CD4-positive, CD25-positive, alpha-beta regulatory T cell (primary cell): ENCODE measurements around the gene CYP26A1. TPM values are rescaled to one million over a fixed set of nuclear protein-coding genes. Genes with fewer than 3 reads are reported as not detected.

Source experiments
- ATAC-seq, 2 donors: fragments of 150-1000 bp; cut with Tn5 transposase; one replicate each; pipeline ENCODE4 v1.10.0; 2021; ENCODE audit warnings: low read depth in 2 of 2, moderate number of reproducible peaks in 2 of 2, moderate library complexity in 1 of 2
- DNase-seq, 3 donors: peaks; one replicate each; pipeline versions ENCODE4 v3.0.0 to v3.0.0-alpha.2; 2012 to 2022; ENCODE audit warnings: mixed read lengths in 1 of 3
- H3K27ac ChIP-seq: one replicate; pipeline ENCODE4 v1.7.0; 2013; ENCODE audit warnings: mild to moderate bottlenecking, low read length; ENCODE audit not compliant: insufficient read depth, poor library complexity, severe bottlenecking
- H3K27me3 ChIP-seq: one replicate; pipeline ENCODE4 v1.7.0; 2013; ENCODE audit warnings: low read length; ENCODE audit not compliant: control insufficient read depth, insufficient read depth
- H3K36me3 ChIP-seq: one replicate; pipeline ENCODE4 v1.7.0; 2013; ENCODE audit warnings: mild to moderate bottlenecking, low read length, moderate library complexity; ENCODE audit not compliant: control insufficient read depth, insufficient read depth
- H3K4me1 ChIP-seq: 2 replicates; pipeline ENCODE4 v1.7.0; 2013; ENCODE audit warnings: mild to moderate bottlenecking, low read length; ENCODE audit not compliant: insufficient read depth, control insufficient read depth, poor library complexity, severe bottlenecking
- H3K4me3 ChIP-seq: one replicate; pipeline ENCODE4 v1.7.0; 2013; ENCODE audit warnings: low read depth, mild to moderate bottlenecking, low read length, moderate library complexity
- H3K9me3 ChIP-seq, 2 experiments: 1 replicate in 1 of 2; 2 replicates in 1 of 2; pipeline ENCODE4 v1.7.0; 2013; ENCODE audit warnings: low read length in 2 of 2, mild to moderate bottlenecking in 1 of 2, moderate library complexity in 1 of 2; ENCODE audit not compliant: control insufficient read depth in 2 of 2
- H3K27ac Mint-ChIP-seq, 3 donors: one replicate each; pipeline ENCODE4 v1.8.0; 2020 to 2022; ENCODE audit warnings: mild to moderate bottlenecking in 3 of 3, mixed read lengths in 3 of 3, moderate library complexity in 2 of 3
- H3K27me3 Mint-ChIP-seq: one replicate; pipeline ENCODE4 v1.8.0; 2022; ENCODE audit warnings: mild to moderate bottlenecking, mixed read lengths
- H3K36me3 Mint-ChIP-seq: one replicate; pipeline ENCODE4 v1.8.0; 2020; ENCODE audit warnings: mixed read lengths
- H3K4me1 Mint-ChIP-seq, 4 donors: one replicate each; pipeline ENCODE4 v1.8.0; 2020 to 2022; ENCODE audit warnings: mixed read lengths in 4 of 4, mild to moderate bottlenecking in 1 of 4
- H3K4me3 Mint-ChIP-seq, 4 donors: one replicate each; pipeline ENCODE4 v1.8.0; 2020 to 2022; ENCODE audit warnings: mild to moderate bottlenecking in 4 of 4, mixed read lengths in 4 of 4, moderate library complexity in 3 of 4
- H3K9me3 Mint-ChIP-seq, 7 donors: one replicate each; pipeline ENCODE4 v1.8.0; 2020 to 2022; ENCODE audit warnings: mixed read lengths in 7 of 7, mild to moderate bottlenecking in 3 of 7, moderate library complexity in 2 of 7
- polyA plus RNA-seq, 4 donors: library from polyadenylated mRNA; unstranded; fragments of 300-500 nt; fragmentation: Illumina TruSeq; gene quantifications; one replicate each; pipeline ENCODE4 v1.2.3, GENCODE V29; 2021
- total RNA-seq: library from RNA; stranded (reverse); gene quantifications from one replicate; pipeline ENCODE4 v1.2.3, GENCODE V29; 2022

The CYP26A1 gene
- total and polyA plus RNA-seq, 5 donors from 2014 or later: not detected

DNA sequence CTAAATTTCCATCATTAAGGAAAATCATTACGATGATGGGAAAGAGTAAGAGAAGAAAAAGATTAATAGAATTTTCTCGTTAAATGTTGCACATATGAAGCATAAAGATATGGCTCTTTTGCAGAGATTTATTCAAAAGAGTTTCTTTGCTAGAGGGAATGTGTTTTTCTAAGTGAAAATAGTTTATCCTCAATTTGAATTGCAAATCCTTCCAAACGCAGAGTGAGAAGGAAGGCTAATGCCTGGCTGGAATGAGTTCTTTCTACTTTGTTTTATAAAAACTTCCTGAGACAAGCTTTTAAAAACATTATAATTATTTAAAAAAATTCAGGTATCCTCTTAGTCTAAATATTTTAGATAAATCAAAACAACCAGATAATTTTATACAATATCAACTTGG lies 14.2 kb downstream of the CYP26A1 start:
- H3K4me1 Mint-ChIP-seq: no peaks in the 10 kb centered on the region
- peaks cover 0 to 1% (median 0%) of the 10 kb centered on the region in 7 donors for H3K9me3 Mint-ChIP-seq
- H3K27me3 Mint-ChIP-seq: peaks cover 4% of the 10 kb centered on the region

DNA sequence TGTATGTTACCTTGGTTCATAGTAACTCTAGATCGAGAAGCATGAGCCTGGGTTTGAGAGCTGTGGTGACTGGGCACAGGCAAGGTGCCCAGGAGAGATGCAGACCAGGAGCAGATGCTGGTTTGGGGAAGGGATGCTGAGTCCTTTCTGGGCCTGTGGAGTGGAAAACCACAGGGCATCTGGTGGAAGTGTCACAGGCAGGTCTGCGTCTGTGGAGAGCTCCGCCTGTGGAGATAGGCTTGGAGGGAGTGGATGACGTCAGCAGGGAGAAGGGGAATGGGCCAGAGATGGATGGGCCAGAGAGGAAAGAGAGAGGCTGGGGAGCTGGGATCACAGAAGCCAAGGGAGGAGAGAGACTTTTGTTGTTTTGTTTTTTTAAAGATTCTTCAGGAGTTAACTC lies 14.8 kb downstream of the CYP26A1 start:
- H3K9me3 Mint-ChIP-seq: peaks cover 0 to 1% (median 0%) of the 10 kb centered on the region in 7 donors
- no peaks in the 10 kb centered on the region for H3K27me3 ChIP-seq
- H3K4me1 Mint-ChIP-seq: no peaks in the 10 kb centered on the region
- no peak overlapping the region for H3K27ac ChIP-seq
- DNase-seq (no peak), ATAC-seq (no peak)
- H3K27me3 Mint-ChIP-seq: no peaks in the 10 kb centered on the region
- no peaks in the 10 kb centered on the region for H3K36me3 ChIP-seq
- no peaks in the 10 kb centered on the region for H3K36me3 Mint-ChIP-seq
- H3K27ac Mint-ChIP-seq: no peak overlapping the region
- H3K4me3 Mint-ChIP-seq: no peak overlapping the region
- no peak overlapping the region for H3K4me3 ChIP-seq
- no peaks in the 10 kb centered on the region for H3K4me1 ChIP-seq
- no peaks in the 10 kb centered on the region for H3K9me3 ChIP-seq

More for the DNA sequence above, 14.2 kb downstream of the CYP26A1 start:
- Histone ChIP-seq H3K27me3 (no peaks in the 10 kb centered on the region), H3K4me3 (no peak overlapping the region), H3K27ac (no peak overlapping the region), H3K36me3 (no peaks in the 10 kb centered on the region), H3K4me1 (no peaks in the 10 kb centered on the region), H3K9me3 (no peaks in the 10 kb centered on the region)
- DNase-seq (no peak), ATAC-seq (no peak)
- Mint-ChIP-seq H3K4me3 (no peak overlapping the region), H3K27ac (no peak overlapping the region), H3K36me3 (no peaks in the 10 kb centered on the region)

DNA sequence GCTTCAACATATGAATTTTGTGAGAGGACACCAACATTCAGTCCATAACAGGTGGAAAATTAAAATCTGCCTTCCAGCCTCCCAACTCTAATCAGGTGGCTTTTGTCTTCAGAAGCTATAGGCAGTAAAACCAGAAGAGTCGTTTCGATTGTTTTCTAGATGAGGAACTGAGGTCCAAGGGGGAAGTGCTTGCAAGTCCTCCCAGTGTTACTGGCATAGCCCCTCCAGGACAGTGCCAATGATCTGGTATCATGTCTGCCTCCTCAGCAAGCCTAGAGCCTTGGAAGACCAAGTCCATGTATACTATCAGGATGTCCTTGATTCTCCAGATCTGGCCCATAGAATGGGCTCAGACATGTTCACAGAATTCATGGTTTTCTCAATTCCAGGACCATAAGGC lies 16.9 kb downstream of the CYP26A1 start:
- H3K9me3 Mint-ChIP-seq: peaks cover 0 to 1% (median 0%) of the 10 kb centered on the region in 7 donors
- no peaks in the 10 kb centered on the region for H3K4me1 Mint-ChIP-seq
- H3K27me3 Mint-ChIP-seq: no peaks in the 10 kb centered on the region
- H3K27ac Mint-ChIP-seq: no peak overlapping the region
- H3K36me3 Mint-ChIP-seq: no peaks in the 10 kb centered on the region
- no peaks in the 10 kb centered on the region for H3K36me3 ChIP-seq
- H3K4me1 ChIP-seq: no peaks in the 10 kb centered on the region
- no peak for DNase-seq
- H3K27me3 ChIP-seq: no peaks in the 10 kb centered on the region
- H3K4me3 Mint-ChIP-seq: no peak overlapping the region
- H3K4me3 ChIP-seq: no peak overlapping the region
- no peaks in the 10 kb centered on the region for H3K9me3 ChIP-seq
- H3K27ac ChIP-seq: no peak overlapping the region
- no peak for ATAC-seq

DNA sequence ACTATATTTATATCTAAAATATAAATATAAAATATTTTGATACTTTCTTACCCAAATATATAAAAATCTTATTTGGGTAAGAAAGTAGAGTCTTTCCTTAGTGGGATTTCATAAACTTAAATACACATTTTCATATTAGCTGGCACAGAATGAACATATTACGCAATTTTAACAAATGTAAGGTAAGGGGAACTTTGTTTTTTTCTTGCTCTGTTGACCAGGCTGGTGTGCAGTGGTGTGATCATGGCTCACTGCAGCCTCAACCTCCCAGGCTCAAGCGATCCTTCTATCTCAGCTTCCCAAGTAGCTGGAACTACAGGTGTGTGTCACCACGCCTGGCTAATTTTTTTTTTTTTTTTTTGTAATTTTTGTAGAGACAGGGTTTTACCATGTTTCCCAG lies 18.3 kb downstream of the CYP26A1 start:
- no peaks in the 10 kb centered on the region for H3K27me3 Mint-ChIP-seq
- H3K4me3 Mint-ChIP-seq: no peak overlapping the region
- DNase-seq (no peak), ATAC-seq (no peak)
- H3K36me3 Mint-ChIP-seq: no peaks in the 10 kb centered on the region
- Histone ChIP-seq H3K9me3 (no peaks in the 10 kb centered on the region), H3K4me3 (no peak overlapping the region), H3K4me1 (no peaks in the 10 kb centered on the region), H3K36me3 (no peaks in the 10 kb centered on the region), H3K27ac (no peak overlapping the region), H3K27me3 (no peaks in the 10 kb centered on the region)
- H3K4me1 Mint-ChIP-seq: no peaks in the 10 kb centered on the region
- peaks cover 0 to 1% (median 0%) of the 10 kb centered on the region in 7 donors for H3K9me3 Mint-ChIP-seq
- no peak overlapping the region for H3K27ac Mint-ChIP-seq

DNA sequence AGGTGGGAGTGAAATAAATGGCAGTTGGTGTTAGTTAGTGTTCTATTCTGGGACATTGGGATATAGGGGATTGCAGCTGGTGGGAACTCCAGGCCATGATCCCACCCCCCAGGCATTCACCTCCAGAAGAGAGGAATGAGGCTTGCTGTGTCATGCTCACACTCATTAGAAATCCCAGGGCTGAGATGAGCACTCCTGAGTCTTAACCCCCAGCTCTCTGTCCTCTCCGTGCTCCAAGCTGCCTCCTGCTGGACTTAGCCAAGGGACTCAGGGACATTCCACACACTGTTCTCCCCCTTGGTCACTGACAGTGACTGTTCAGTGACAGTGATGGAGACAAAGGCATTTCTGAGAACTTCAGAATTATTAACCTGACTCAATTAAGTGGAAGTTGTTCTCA lies 21.5 kb downstream of the CYP26A1 start:
- Histone ChIP-seq H3K4me1 (no peaks in the 10 kb centered on the region), H3K9me3 (no peaks in the 10 kb centered on the region), H3K27ac (no peak overlapping the region), H3K4me3 (no peak overlapping the region), H3K36me3 (no peaks in the 10 kb centered on the region), H3K27me3 (no peaks in the 10 kb centered on the region)
- Mint-ChIP-seq H3K4me3 (no peak overlapping the region), H3K9me3 (peaks cover 0 to 2% (median 0%) of the 10 kb centered on the region in 7 donors), H3K36me3 (no peaks in the 10 kb centered on the region), H3K4me1 (no peaks in the 10 kb centered on the region), H3K27me3 (peaks cover 9% of the 10 kb centered on the region), H3K27ac (peak overlapping the region in 1 of 3 donors; percentile 62)
- ATAC-seq (no peak), DNase-seq (no peak)

DNA sequence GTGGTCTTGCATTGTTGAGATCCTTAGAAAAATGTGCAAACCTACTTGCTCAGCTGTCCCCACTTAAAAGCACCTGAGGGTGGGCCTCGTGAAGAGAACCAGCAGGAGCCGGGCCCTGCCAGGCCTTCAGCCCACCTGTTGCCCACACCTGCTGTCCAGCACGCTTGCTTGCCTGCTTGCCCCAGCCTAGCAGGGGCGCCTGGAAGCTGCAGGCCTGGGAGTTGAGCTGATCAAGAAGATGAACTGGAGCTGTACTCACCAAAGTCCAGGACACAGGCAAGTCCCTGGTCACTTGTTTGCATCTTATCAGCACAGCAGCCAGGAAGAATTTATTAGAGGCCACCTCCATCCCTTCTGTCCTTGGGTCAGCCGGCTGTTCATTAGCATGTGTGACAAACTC lies 23.2 kb downstream of the CYP26A1 start:
- H3K36me3 ChIP-seq: no peaks in the 10 kb centered on the region
- no peaks in the 10 kb centered on the region for H3K4me1 Mint-ChIP-seq
- DNase-seq (no peak), ATAC-seq (no peak)
- H3K27me3 ChIP-seq: no peaks in the 10 kb centered on the region
- H3K27ac ChIP-seq: no peak overlapping the region
- H3K36me3 Mint-ChIP-seq: no peaks in the 10 kb centered on the region
- H3K27ac Mint-ChIP-seq: no peak overlapping the region
- peaks cover 9% of the 10 kb centered on the region for H3K27me3 Mint-ChIP-seq
- H3K4me3 Mint-ChIP-seq: no peak overlapping the region
- H3K9me3 Mint-ChIP-seq: peaks cover 0 to 2% (median 0%) of the 10 kb centered on the region in 7 donors
- H3K9me3 ChIP-seq: no peaks in the 10 kb centered on the region
- no peak overlapping the region for H3K4me3 ChIP-seq
- H3K4me1 ChIP-seq: no peaks in the 10 kb centered on the region

DNA sequence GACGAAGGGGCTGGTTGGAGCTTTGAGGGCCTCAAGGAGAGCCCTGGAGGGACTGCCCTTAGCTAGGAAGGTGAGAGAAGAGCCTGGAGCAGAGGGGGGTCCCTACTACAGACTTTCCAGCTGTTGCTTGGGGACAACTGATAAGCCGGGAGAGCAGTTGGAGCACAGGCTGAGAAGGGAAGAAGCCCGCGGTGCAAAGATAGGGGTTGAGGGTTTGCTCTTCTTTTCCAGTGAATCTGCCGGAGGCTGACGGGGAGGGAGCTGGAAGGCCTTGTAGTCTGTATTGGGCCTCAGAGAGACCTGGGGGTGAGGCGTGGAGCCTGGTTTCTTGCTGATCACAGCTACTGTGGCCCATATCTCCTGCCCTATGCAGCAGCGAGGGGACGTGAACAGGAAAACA lies 23.7 kb downstream of the CYP26A1 start:
- Histone ChIP-seq H3K4me1 (no peaks in the 10 kb centered on the region), H3K27ac (no peak overlapping the region), H3K27me3 (no peaks in the 10 kb centered on the region), H3K36me3 (no peaks in the 10 kb centered on the region), H3K4me3 (no peak overlapping the region), H3K9me3 (no peaks in the 10 kb centered on the region)
- DNase-seq (no peak), ATAC-seq (no peak)
- Mint-ChIP-seq H3K4me3 (no peak overlapping the region), H3K9me3 (peaks cover 0 to 2% (median 0%) of the 10 kb centered on the region in 7 donors), H3K36me3 (no peaks in the 10 kb centered on the region), H3K27ac (peak overlapping the region in 1 of 3 donors; percentile 82), H3K4me1 (no peaks in the 10 kb centered on the region), H3K27me3 (peaks cover 14% of the 10 kb centered on the region)

DNA sequence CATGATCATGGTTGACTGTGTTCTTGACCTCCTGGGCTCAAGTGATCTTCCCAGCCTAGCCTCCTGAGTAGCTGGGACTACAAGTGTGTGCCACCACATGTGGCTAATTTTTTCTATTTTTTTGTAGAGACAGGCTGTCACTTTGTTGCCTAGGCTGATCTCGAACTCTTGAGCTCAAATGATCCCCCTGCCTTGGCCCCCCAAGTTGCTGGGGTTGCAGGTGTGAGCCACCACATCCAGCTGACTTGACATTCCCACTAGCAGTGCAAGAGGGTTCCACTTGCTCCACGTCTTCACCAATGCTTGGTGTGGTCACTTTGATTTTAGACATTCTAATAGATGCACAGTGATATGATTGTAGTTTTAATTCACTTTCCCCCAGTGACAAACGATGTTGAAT lies 25.1 kb downstream of the CYP26A1 start:
- peaks cover 0 to 2% (median 0%) of the 10 kb centered on the region in 7 donors for H3K9me3 Mint-ChIP-seq
- Histone ChIP-seq H3K27me3 (no peaks in the 10 kb centered on the region), H3K9me3 (peaks cover under 1% of the 10 kb centered on the region in 2 experiments), H3K36me3 (no peaks in the 10 kb centered on the region), H3K4me1 (no peaks in the 10 kb centered on the region), H3K4me3 (no peak overlapping the region), H3K27ac (no peak overlapping the region)
- H3K27ac Mint-ChIP-seq: no peak overlapping the region
- ATAC-seq: no peak
- no peaks in the 10 kb centered on the region for H3K4me1 Mint-ChIP-seq
- no peak for DNase-seq
- H3K4me3 Mint-ChIP-seq: no peak overlapping the region
- peaks cover 24% of the 10 kb centered on the region for H3K27me3 Mint-ChIP-seq
- H3K36me3 Mint-ChIP-seq: no peaks in the 10 kb centered on the region
